Gastrocnemius medialis (tissue), 4 donors: Measurements from ENCODE around the gene NSMCE1. TPM values are rescaled to one million over a fixed set of nuclear protein-coding genes. Genes with fewer than 3 reads are reported as not detected.

Experiments used
- ATAC-seq, 2 donors: fragments of 150-250 bp; one replicate each; pipeline ENCODE4 v1.9.1; 2016
- DNase-seq, 2 donors: peaks; one replicate each; pipeline ENCODE4 v3.0.0-alpha.2; 2019
- H3K27ac ChIP-seq, 4 donors: fragments of 200-600 bp; sonication (generic); 1 replicate in 1 of 4; 2 replicates in 3 of 4; pipeline ENCODE4 v1.5.1; 2016 to 2018; ENCODE audit warnings: mild to moderate bottlenecking in 2 of 4, moderate library complexity in 1 of 4
- H3K27me3 ChIP-seq, 3 donors: fragments of 200-600 bp; sonication (generic) in 2 of 3; 1 replicate in 1 of 3; 2 replicates in 2 of 3; pipeline versions ENCODE4 v1.5.1 to v1.6.0; 2016 to 2019; ENCODE audit warnings: mild to moderate bottlenecking in 1 of 3, moderate library complexity in 1 of 3
- H3K36me3 ChIP-seq, 2 donors: fragments of 200-600 bp; sonication (generic) in 1 of 2; one replicate each; pipeline ENCODE4 v1.5.1; 2017 to 2018
- H3K4me1 ChIP-seq, 2 donors: fragments of 200-600 bp; sonication (generic) in 1 of 2; one replicate each; pipeline ENCODE4 v1.5.1; 2016 to 2017; ENCODE audit warnings: mild to moderate bottlenecking in 2 of 2
- H3K4me3 ChIP-seq, 4 donors: fragments of 200-600 bp; sonication (generic) in 3 of 4; 1 replicate in 1 of 4; 2 replicates in 3 of 4; pipeline ENCODE4 v1.5.1; 2016 to 2019; ENCODE audit warnings: mild to moderate bottlenecking in 2 of 4
- H3K9me3 ChIP-seq, 3 donors: fragments of 200-600 bp; sonication (generic) in 2 of 3; 1 replicate in 1 of 3; 2 replicates in 2 of 3; pipeline ENCODE4 v1.5.1; 2016 to 2019
- POLR2A ChIP-seq, 2 donors: fragments of 450-650 bp; IDR thresholded peaks; one replicate each; pipeline ENCODE4 v1.6.1; 2017; ENCODE audit warnings: antibody characterized with exemption in 2 of 2, mild to moderate bottlenecking in 2 of 2, moderate library complexity in 2 of 2
- in situ Hi-C, 4 donors: fragments of 200-750 bp; cut with MboI; loops; one replicate each; pipeline versions ENCODE4 v1.15.0 to v1.8.0; 2017; ENCODE audit warnings: low sequenced_read_pairs in 4 of 4
- intact Hi-C: fragments of 100-400 bp; cut with DNase I; formaldehyde crosslinking; loops from one replicate; pipeline ENCODE4 v1.15.1; 2023; ENCODE audit warnings: low total_unique reads
- total RNA-seq, 4 donors: library from RNA; depleted of rRNA; stranded (reverse); fragments of >200 nt; gene quantifications; one replicate each; pipeline versions ENCODE4 v1.1.0 to v1.2.3, GENCODE V29; 2016
- TF ChIP-seq, protein P1 (sequence below), 5 experiments: fragments of 450-650 bp in 3 of 5; fragments of 200-600 bp in 2 of 5; sonication (generic) in 2 of 5; IDR thresholded peaks in 4 of 5; conservative IDR thresholded peaks in 1 of 5; 1 replicate in 4 of 5; 2 replicates in 1 of 5; pipeline ENCODE4 v1.5.1; 2016 to 2019; ENCODE audit warnings: antibody characterized with exemption in 5 of 5, mild to moderate bottlenecking in 3 of 5, moderate library complexity in 3 of 5

NSMCE1 gene
- total RNA-seq, 4 donors from 2014 or later = 20.2 to 29.1 (median 22.0) TPM

DNA sequence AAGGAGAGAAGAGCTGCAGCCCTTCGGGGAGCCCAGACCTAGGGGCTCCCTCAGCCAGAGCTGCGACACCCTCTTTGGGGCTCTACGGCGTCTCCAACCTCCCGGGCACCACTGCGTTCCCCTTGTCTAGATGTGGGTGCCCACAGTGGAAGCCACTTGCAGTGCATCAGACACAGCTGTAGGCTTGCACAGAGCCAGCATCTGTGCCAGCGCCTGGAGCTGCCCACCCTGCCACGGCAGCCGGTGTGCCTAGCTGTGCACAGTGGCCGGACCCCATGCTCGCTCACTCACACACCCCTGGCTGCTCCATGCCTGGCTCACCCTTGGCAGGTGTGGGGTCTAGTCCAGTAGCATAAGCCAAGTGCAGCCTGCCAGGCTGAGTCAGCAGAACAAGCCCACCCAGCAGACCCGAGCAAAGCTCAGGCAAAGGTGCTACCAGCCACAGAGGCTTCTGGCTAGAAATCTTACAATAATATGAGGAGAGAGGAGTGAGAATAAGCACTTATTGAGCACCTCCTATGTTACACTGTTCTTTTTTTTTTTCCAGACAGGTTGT, 78.2 kb downstream of the NSMCE1 start:
- no peak for DNase-seq
- in situ Hi-C loops (loop anchor here in 1 of 4 donors (25.0 kb wide), 1 partner anchor 103 kb away; no protein-coding TSS in a partner anchor), intact Hi-C loops (no loop called here)
- Histone ChIP-seq H3K4me3 (no peak overlapping the region), H3K9me3 (no peaks in the 10 kb centered on the region), H3K27me3 (peaks cover 6 to 29% (median 24%) of the 10 kb centered on the region in 3 donors), H3K36me3 (no peaks in the 10 kb centered on the region), H3K27ac (no peak overlapping the region), H3K4me1 (no peaks in the 10 kb centered on the region)
- no peak for ATAC-seq
- TF ChIP-seq, protein P1, sequence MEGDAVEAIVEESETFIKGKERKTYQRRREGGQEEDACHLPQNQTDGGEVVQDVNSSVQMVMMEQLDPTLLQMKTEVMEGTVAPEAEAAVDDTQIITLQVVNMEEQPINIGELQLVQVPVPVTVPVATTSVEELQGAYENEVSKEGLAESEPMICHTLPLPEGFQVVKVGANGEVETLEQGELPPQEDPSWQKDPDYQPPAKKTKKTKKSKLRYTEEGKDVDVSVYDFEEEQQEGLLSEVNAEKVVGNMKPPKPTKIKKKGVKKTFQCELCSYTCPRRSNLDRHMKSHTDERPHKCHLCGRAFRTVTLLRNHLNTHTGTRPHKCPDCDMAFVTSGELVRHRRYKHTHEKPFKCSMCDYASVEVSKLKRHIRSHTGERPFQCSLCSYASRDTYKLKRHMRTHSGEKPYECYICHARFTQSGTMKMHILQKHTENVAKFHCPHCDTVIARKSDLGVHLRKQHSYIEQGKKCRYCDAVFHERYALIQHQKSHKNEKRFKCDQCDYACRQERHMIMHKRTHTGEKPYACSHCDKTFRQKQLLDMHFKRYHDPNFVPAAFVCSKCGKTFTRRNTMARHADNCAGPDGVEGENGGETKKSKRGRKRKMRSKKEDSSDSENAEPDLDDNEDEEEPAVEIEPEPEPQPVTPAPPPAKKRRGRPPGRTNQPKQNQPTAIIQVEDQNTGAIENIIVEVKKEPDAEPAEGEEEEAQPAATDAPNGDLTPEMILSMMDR (IDR thresholded peaks at IDR 0.05 in 4 of 5, conservative IDR thresholded peaks at IDR 0.05 in 1 of 5) = no peak
- TF ChIP-seq POLR2A (IDR thresholded peaks at IDR 0.05) = no peak

DNA sequence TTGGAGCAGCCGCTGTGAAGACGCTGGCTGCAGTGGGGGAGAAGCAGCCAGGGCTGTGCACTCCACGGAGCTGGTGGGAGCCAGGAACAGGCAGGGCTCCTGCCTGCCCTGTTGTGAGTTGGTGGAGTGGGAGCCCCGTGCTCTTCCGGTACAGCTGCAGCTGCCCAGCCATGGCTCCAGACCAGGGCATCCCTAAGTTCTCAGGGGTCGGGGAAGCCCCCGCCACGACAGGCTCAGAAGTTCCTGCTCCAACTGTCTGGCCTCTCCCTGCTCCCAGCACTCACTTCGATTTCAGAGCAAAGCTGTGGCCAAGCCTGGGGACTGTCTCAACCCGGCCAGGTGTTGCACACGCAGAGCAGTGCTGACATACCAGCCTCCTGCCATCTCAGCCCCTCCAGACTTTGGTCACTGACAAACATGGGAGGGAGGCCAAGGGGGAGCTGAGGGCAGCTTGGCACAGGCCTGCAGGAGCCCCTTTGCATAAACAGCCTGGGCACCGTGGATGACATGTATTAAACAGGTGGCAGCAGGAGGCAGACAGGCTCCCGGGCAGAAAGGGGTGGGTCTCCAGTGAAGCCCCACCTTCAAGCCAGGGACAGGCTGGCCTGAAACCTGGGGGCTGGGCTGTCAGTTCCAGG, 79.1 kb downstream of the NSMCE1 start:
- in situ Hi-C loops = loop anchor here in 3 of 4 donors (10.0 to 25.0 kb wide), 2 partner anchors 102 to 265 kb away; no protein-coding TSS in a partner anchor
- intact Hi-C loops = no loop called here
- Histone ChIP-seq H3K36me3 (no peaks in the 10 kb centered on the region), H3K27ac (no peak overlapping the region), H3K4me1 (no peaks in the 10 kb centered on the region), H3K27me3 (peaks cover 6 to 29% (median 24%) of the 10 kb centered on the region in 3 donors), H3K4me3 (no peak overlapping the region), H3K9me3 (no peaks in the 10 kb centered on the region)
- no peak for TF ChIP-seq POLR2A (IDR thresholded peaks at IDR 0.05)
- TF ChIP-seq, protein P1 (IDR thresholded peaks at IDR 0.05 in 4 of 5, conservative IDR thresholded peaks at IDR 0.05 in 1 of 5) = no peak
- DNase-seq (no peak), ATAC-seq (no peak)

DNA sequence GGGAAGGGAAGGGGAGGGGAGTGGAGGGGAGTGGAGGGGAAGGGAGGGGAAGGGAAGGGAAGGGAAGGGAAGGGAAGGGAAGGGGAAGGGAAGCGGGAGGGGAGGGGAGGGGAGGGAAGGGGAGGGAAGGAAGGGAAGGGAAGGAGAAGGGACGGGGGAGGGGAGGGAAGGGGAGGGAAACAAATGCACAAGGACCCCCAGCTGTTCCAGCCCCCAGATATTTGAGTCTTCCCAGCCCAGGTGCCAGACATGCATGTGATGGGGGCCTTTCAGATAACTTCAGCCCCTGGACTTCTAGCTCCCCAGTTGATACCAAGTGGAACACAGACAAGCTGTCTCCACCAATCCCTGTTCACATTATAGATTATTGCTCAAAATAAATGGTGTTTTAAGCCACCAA, 79.9 kb downstream of the NSMCE1 start:
- Histone ChIP-seq H3K4me1 (no peaks in the 10 kb centered on the region), H3K4me3 (no peak overlapping the region), H3K27me3 (peaks cover 6 to 29% (median 24%) of the 10 kb centered on the region in 3 donors), H3K9me3 (no peaks in the 10 kb centered on the region), H3K27ac (no peak overlapping the region), H3K36me3 (no peaks in the 10 kb centered on the region)
- TF ChIP-seq POLR2A (IDR thresholded peaks at IDR 0.05) = no peak
- TF ChIP-seq, protein P1 (IDR thresholded peaks at IDR 0.05 in 4 of 5, conservative IDR thresholded peaks at IDR 0.05 in 1 of 5) = no peak
- no peak for ATAC-seq
- intact Hi-C loops = no loop called here
- in situ Hi-C loops = loop anchor here in 3 of 4 donors (10.0 to 25.0 kb wide), 2 partner anchors 101 to 266 kb away; no protein-coding TSS in a partner anchor
- DNase-seq = no peak

DNA sequence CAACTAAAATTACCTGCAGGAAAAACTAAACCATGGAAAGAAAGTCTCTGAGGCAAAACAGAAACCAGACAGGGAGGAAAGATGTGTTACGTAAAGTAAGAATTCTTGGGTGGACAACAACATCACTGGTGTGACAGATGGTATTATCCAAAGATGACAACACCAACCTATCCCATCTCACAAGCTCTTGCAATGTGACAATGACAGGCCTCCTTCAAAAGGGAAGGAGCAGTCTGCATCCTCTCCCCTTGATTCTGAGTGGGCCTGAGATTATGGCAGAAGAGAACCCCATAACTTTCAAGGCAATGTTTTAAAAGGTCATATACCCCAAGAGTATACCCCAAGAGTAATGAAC, 82.8 kb downstream of the NSMCE1 start:
- ATAC-seq = no peak
- H3K36me3 ChIP-seq = no peaks in the 10 kb centered on the region
- no peak overlapping the region for H3K4me3 ChIP-seq
- no peak overlapping the region for H3K27ac ChIP-seq
- H3K27me3 ChIP-seq = peaks cover 9 to 28% (median 26%) of the 10 kb centered on the region in 3 donors
- H3K4me1 ChIP-seq = no peaks in the 10 kb centered on the region
- in situ Hi-C loops = loop anchor here in 3 of 4 donors (10.0 to 25.0 kb wide), 2 partner anchors 98 to 269 kb away; no protein-coding TSS in a partner anchor
- TF ChIP-seq, protein P1 (IDR thresholded peaks at IDR 0.05 in 4 of 5, conservative IDR thresholded peaks at IDR 0.05 in 1 of 5) = no peak
- no peak for TF ChIP-seq POLR2A (IDR thresholded peaks at IDR 0.05)
- no peaks in the 10 kb centered on the region for H3K9me3 ChIP-seq
- no peak for DNase-seq
- intact Hi-C loops = no loop called here
